B cell (primary cell): ENCODE measurements around the gene TYW1. TPM values are rescaled to one million over a fixed set of nuclear protein-coding genes. Genes with fewer than 3 reads are reported as not detected.
"Not testable (repeated sequence)": the region's sequence is repeated elsewhere in the genome, so short reads cannot be mapped to it uniquely, and the experiment has no call there.

Source experiments
- ATAC-seq: fragments of 200-7000 bp; cut with Tn5 transposase; one replicate; pipeline ENCODE4 v1.10.0; 2021; ENCODE audit warnings: low read depth, mild to moderate bottlenecking, moderate number of reproducible peaks, moderate library complexity
- CTCF ChIA-PET: fragments of 350-600 bp; sonication (Branson Sonifier 250); formaldehyde crosslinking; loops from one replicate; lab custom pipeline; 2021; ENCODE audit warnings: antibody characterized with exemption, inconsistent platforms; lab: Charles Lee
- POLR2A ChIA-PET: fragments of 350-600 bp; sonication (Branson Sonifier 250); formaldehyde crosslinking; loops from one replicate; lab custom pipeline; 2021; ENCODE audit warnings: antibody characterized with exemption; lab: Charles Lee
- DNase-seq: peaks from one replicate; pipeline ENCODE4 v3.0.0; 2013
- H2AFZ ChIP-seq: 2 replicates; pipeline ENCODE4 v1.6.1; 2012; ENCODE audit warnings: mild to moderate bottlenecking, low read depth, low read length; ENCODE audit not compliant: insufficient read depth, poor library complexity, severe bottlenecking
- H3K27ac ChIP-seq, 2 donors: 1 replicate in 1 of 2; 2 replicates in 1 of 2; pipeline ENCODE4 v1.5.1; 2012 to 2013; ENCODE audit warnings: low read length in 2 of 2, mild to moderate bottlenecking in 2 of 2, moderate library complexity in 1 of 2
- H3K27me3 ChIP-seq, 4 experiments: fragments of 200-600 bp in 1 of 4; sonication (generic) in 1 of 4; replicated peaks in 1 of 4; 1 replicate in 2 of 4; 2 replicates in 2 of 4; pipeline versions ENCODE4 v1.6.1 to v1.7.0; 2013 to 2016; ENCODE audit warnings: low read length in 3 of 4, mild to moderate bottlenecking in 2 of 4, mixed read lengths in 1 of 4, moderate library complexity in 1 of 4; ENCODE audit not compliant: insufficient read depth in 4 of 4, control insufficient read depth in 3 of 4; ENCODE audit errors: control extremely low read depth in 1 of 4
- H3K36me3 ChIP-seq, 2 experiments: replicated peaks in 1 of 2; 1 replicate in 1 of 2; 2 replicates in 1 of 2; pipeline versions ENCODE4 v1.6.1 to v1.7.1; 2013; ENCODE audit warnings: low read length in 1 of 2; ENCODE audit not compliant: insufficient read depth in 2 of 2, control insufficient read depth in 1 of 2; ENCODE audit errors: control extremely low read depth in 1 of 2, extremely low read depth in 1 of 2
- H3K4me1 ChIP-seq, 2 donors: fragments of 200-600 bp in 1 of 2; sonication (generic) in 1 of 2; 1 replicate in 1 of 2; 2 replicates in 1 of 2; pipeline versions ENCODE4 v1.5.1 to v1.6.1; 2013 to 2017; ENCODE audit warnings: low read length in 2 of 2; ENCODE audit not compliant: control insufficient read depth in 2 of 2, insufficient read depth in 2 of 2
- H3K4me2 ChIP-seq: replicated peaks from 2 replicates; pipeline ENCODE3; 2012; ENCODE audit warnings: mild to moderate bottlenecking, low read depth, low read length; ENCODE audit not compliant: poor library complexity, severe bottlenecking
- H3K4me3 ChIP-seq, 5 experiments: fragments of 200-600 bp in 1 of 5; sonication (generic) in 1 of 5; 1 replicate in 3 of 5; 2 replicates in 2 of 5; pipeline versions ENCODE4 v1.5.1 to v1.7.0; 2011 to 2016; ENCODE audit warnings: low read length in 4 of 5, mild to moderate bottlenecking in 4 of 5, low read depth in 2 of 5, control low read depth in 1 of 5, moderate library complexity in 1 of 5; ENCODE audit not compliant: insufficient read depth in 1 of 5; ENCODE audit errors: control extremely low read depth in 1 of 5, extremely low read depth in 1 of 5
- H3K79me2 ChIP-seq: fragments of 200-600 bp; sonication (generic); one replicate; pipeline ENCODE4 v1.6.0; 2016; ENCODE audit warnings: low read length; ENCODE audit not compliant: control insufficient read depth, insufficient read depth
- H3K9ac ChIP-seq: fragments of 200-600 bp; sonication (generic); 2 replicates; pipeline ENCODE4 v1.6.1; 2017; ENCODE audit warnings: mild to moderate bottlenecking, low read length, moderate library complexity
- H3K9me3 ChIP-seq, 3 donors: one replicate each; pipeline versions ENCODE4 v1.6.1 to v1.7.1; 2013; ENCODE audit warnings: low read length in 2 of 3; ENCODE audit not compliant: control insufficient read depth in 2 of 3, insufficient read depth in 1 of 3; ENCODE audit errors: control extremely low read depth in 1 of 3
- H4K20me1 ChIP-seq: 2 replicates; pipeline ENCODE4 v1.6.0; 2012; ENCODE audit warnings: mild to moderate bottlenecking, low read length; ENCODE audit not compliant: insufficient read depth, control insufficient read depth, poor library complexity, severe bottlenecking
- H3K27ac Mint-ChIP-seq: one replicate; pipeline ENCODE4 v1.8.0; 2021; ENCODE audit warnings: mixed read lengths
- H3K27me3 Mint-ChIP-seq: one replicate; pipeline ENCODE4 v1.8.0; 2021; ENCODE audit warnings: mixed read lengths
- H3K4me1 Mint-ChIP-seq: one replicate; pipeline ENCODE4 v1.8.0; 2021; ENCODE audit warnings: mixed read lengths
- H3K4me3 Mint-ChIP-seq: one replicate; pipeline ENCODE4 v1.8.0; 2021; ENCODE audit warnings: mixed read lengths
- H3K9me3 Mint-ChIP-seq: one replicate; pipeline ENCODE4 v1.8.0; 2022; ENCODE audit warnings: mixed read lengths; ENCODE audit not compliant: insufficient read depth
- WGBS: methylation state at CpG from one replicate; pipeline ENCODE4 v1.1.5; 2013; ENCODE audit warnings: missing lambda C conversion rate; ENCODE audit not compliant: insufficient coverage; 5-methylcytosine and 5-hydroxymethylcytosine counted together
- intact Hi-C: fragments of 100-400 bp; cut with micrococcal nuclease; formaldehyde crosslinking; loops from one replicate; pipeline ENCODE4 v1.10.0; 2022
- polyA plus RNA-seq: library from polyadenylated mRNA; depleted of rRNA; stranded (reverse); fragments of >200 nt; gene quantifications from 2 replicates; pipeline ENCODE4 v1.2.3, GENCODE V29; 2012
- total RNA-seq, 2 donors: library from RNA; stranded (reverse); fragments of 120-200 nt in 1 of 2; gene quantifications; 1 replicate in 1 of 2; 2 replicates in 1 of 2; pipeline versions ENCODE4 v1.2.3 to v1.2.4, GENCODE V29; 2013 to 2022

TYW1 gene
- total and polyA plus RNA-seq, 2 donors (not counting 1 experiment from before 2014, with no cell fraction given): 9.4 to 33.6 TPM

- H3K4me3 Mint-ChIP-seq, H3K36me3 ChIP-seq, H4K20me1 ChIP-seq, H3K9me3 Mint-ChIP-seq, DNase-seq, H3K9me3 ChIP-seq, ATAC-seq, H3K4me2 ChIP-seq, H3K4me1 Mint-ChIP-seq, H2AFZ ChIP-seq, H3K79me2 ChIP-seq, H3K27me3 Mint-ChIP-seq, H3K27ac ChIP-seq, H3K27me3 ChIP-seq, H3K9ac ChIP-seq, CTCF ChIA-PET, intact Hi-C loops, H3K4me3 ChIP-seq, H3K4me1 ChIP-seq, H3K27ac Mint-ChIP-seq, POLR2A ChIA-PET: not testable (repeated sequence)
Measured at GRCh38 chr7:67114483-67115246, 118.0 kb downstream of the TYW1 start.

- H2AFZ ChIP-seq, CTCF ChIA-PET, DNase-seq, H3K4me1 Mint-ChIP-seq, H3K27me3 Mint-ChIP-seq, H3K9me3 Mint-ChIP-seq, H3K27me3 ChIP-seq, H3K4me1 ChIP-seq, H3K36me3 ChIP-seq, H3K27ac ChIP-seq, H3K4me3 Mint-ChIP-seq, H3K4me3 ChIP-seq, H3K9me3 ChIP-seq, POLR2A ChIA-PET, H3K27ac Mint-ChIP-seq, ATAC-seq, intact Hi-C loops, H4K20me1 ChIP-seq, H3K9ac ChIP-seq, H3K4me2 ChIP-seq, H3K79me2 ChIP-seq: not testable (repeated sequence)
- WGBS: 100% methylated on average over 1 of the region's 2 CpGs
Measured at GRCh38 chr7:67120491-67120890, 123.9 kb downstream of the TYW1 start.

GRCh38 chr7:67128257-67128656, 131.6 kb downstream of the TYW1 start:
- H3K36me3 ChIP-seq, H3K9me3 Mint-ChIP-seq, H3K27me3 Mint-ChIP-seq, intact Hi-C loops, POLR2A ChIA-PET, CTCF ChIA-PET, H3K79me2 ChIP-seq, H3K9me3 ChIP-seq, ATAC-seq, H3K9ac ChIP-seq, H3K27me3 ChIP-seq, H4K20me1 ChIP-seq, H2AFZ ChIP-seq, H3K4me3 ChIP-seq: not testable (repeated sequence)
- Histone ChIP-seq H3K4me2 (peak overlapping the region; percentile 30), H3K4me1 (peaks cover 28% of the 10 kb centered on the region in 2 donors), H3K27ac (peak overlapping the region; percentile 66 to 76)
- H3K4me1 Mint-ChIP-seq: peaks cover 37% of the 10 kb centered on the region
- H3K4me3 Mint-ChIP-seq: peak overlapping the region; percentile 77
- peak; percentile 26 for DNase-seq
- 100% methylated on average over 2 of the region's 5 CpGs for WGBS
- peak overlapping the region; percentile 84 for H3K27ac Mint-ChIP-seq

DNA sequence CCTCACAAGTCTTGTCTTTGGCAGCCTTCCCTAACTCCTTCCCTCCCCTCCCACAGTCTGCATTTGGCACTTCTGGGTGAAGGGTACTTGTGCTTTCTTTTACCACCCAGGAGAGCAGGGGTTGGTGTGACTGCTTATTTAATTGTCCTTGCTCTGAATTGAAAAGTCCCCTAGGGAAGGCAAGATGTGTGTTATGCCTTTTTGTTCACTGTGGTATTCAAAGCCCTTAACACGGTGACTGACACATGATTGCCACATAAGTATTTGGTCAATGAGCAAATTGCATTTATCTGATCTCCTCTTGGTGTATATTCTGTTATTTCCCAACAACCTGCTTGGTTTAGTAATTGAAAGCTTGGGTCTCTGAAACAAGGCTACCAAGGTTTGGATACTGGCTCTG, 134.1 kb downstream of the TYW1 start:
- ATAC-seq, CTCF ChIA-PET, H3K4me2 ChIP-seq, intact Hi-C loops, POLR2A ChIA-PET, H3K9ac ChIP-seq, H3K9me3 ChIP-seq, H3K27me3 ChIP-seq, H3K79me2 ChIP-seq, H3K36me3 ChIP-seq, H3K4me3 Mint-ChIP-seq, H4K20me1 ChIP-seq, H3K27me3 Mint-ChIP-seq, H3K9me3 Mint-ChIP-seq, H3K4me3 ChIP-seq, H2AFZ ChIP-seq: not testable (repeated sequence)
- DNase-seq: peak; percentile 2
- Histone ChIP-seq H3K4me1 (peaks cover 28% of the 10 kb centered on the region in 2 donors), H3K27ac (peak overlapping the region in 1 of 2 donors; percentile 76)
- no CpG with 5 or more reads among the region's 1 CpG for WGBS
- Mint-ChIP-seq H3K4me1 (peaks cover 37% of the 10 kb centered on the region), H3K27ac (peak overlapping the region; percentile 41)
